Effector CD8-positive, alpha-beta T cell (primary cell): ENCODE results near the gene NFIA.

Experiments used
- DNase-seq: peaks from one replicate; lab custom pipeline; 2025; lab: John Stamatoyannopoulos, UW

Gene NFIA

GRCh38 chr1:61494000-61494399 lies 411.6 kb downstream of the NFIA start:
- DNase-seq, result no peak

DNA sequence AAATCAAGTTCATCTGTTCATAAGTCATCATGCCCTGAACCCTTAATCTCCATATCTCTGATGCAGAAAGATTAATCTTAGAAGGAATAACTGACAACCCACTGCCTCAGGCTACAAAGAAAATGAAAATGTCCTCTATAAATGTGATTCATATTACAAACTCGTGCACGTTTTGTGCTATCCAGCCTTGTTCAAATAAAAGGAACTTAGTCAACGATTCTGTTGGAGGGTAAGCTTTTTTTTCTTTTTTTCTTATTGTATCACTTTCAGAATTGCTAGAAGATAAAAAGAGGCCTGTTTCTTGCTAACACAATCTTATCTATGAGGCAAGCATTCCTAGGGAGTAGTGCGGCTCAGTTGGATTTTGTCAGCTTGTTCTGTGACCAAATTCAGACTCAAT lies 414.1 kb downstream of the NFIA start:
- no peak for DNase-seq

- no peak for DNase-seq
Observed at GRCh38 chr1:61497013-61497412, 414.7 kb downstream of the NFIA start.

GRCh38 chr1:61498342-61498741 lies 416.0 kb downstream of the NFIA start:
- DNase-seq, result no peak

DNA sequence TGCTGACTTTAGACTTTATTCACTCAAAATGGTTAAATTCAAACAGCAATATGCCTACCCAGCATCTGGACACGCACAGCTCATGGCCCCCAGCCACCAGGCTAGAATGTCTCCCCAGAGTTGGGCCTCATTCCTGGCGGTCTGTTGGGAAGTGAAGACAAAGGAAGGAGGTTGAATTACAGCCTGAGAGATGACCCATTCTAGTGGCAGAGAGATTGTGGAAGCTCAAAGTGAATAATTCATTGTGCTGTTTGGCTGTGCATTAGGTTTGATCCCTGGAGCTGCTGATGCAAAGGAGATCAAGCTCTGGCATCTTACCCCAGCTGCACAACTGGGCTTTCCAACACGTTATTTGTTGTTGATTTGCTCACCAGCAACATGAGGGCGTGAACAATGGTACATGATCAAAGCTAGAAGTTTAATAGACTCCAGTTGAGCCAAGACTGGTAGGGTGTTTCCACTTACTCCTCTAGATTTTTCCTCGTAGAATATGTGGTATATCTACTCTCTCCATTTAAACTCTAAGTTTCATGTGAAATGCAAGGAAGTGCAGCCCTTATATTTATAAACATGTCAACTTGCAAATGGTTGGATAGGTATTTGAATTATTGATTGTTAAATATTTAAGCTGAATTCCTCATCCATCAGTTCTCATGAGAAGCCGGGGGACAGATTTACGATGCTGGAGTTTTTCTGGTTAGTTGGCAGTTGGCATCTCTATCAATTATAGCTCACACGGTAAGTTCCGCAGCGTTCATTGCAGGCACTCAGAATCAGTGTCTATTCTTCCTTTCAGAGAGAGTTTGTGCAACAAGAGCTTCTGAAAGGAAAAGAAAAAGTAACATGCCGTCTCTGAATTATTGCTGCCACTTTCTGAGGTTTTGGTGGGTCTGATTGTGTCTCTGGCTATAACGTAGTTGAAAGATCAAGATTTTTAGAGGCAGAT lies 419.9 kb downstream of the NFIA start:
- no peak for DNase-seq

DNA sequence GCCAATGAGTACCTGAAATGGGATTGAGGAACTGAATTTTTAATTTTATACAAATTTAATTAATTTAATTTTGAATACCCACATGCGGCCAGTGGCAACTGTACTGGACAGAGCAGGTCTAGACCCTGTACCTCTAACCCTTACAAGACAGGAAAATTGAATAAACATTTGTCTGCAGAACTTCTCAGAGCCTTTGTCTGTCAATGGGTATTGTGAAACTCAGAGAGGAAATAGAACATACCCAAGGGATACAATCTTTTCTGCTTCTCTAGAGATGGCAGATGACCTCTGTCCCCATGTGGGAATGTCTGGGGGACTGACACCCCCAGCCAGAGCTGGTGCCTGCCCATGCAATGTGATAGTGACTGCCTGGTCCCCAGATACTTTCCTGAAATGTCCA lies 421.9 kb downstream of the NFIA start:
- DNase-seq, result no peak

DNA sequence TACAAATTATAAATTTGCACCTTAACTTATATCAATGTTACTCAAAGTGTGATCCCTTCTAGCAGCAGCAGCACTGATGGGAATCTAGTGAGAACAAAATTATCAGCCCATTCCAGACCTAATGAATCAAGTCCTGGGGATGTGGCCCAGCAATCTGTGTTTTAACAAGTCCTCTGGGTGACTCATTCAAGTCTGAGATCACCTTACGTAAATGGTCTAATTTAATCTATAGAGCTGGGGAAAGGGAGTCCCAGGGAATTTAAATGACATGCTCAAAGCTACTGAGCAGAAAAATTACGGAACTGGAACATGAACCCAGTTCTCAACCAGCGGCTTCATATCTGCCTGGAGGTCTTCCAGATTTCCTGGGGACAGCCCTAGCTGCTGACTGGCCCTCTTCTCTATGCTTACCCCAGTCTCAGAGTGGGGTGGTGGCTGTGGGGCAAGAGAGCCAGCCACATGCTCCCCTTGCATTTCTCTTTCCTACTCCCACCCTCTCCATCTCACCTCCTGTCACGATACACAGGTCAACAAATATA lies 422.6 kb downstream of the NFIA start:
- no peak for DNase-seq

DNA sequence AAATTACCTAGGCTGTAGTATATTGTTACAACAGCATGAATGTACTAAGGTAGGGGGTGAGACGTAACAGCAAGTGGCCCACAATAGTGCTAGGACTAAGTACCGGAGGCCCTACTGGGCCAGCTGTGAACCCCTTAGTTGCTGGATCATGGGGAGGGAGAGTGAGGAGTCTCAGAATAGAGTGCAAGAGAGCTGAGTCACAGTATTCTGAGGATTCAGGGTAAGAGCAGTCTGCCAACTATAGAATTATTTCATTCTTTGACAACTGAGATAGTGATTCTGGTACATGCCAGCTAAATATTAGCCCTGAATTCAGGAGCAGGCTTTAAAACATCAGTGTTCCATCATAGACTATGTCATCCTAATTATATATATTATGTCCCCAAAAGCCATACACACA lies 423.9 kb downstream of the NFIA start:
- no peak for DNase-seq

DNA sequence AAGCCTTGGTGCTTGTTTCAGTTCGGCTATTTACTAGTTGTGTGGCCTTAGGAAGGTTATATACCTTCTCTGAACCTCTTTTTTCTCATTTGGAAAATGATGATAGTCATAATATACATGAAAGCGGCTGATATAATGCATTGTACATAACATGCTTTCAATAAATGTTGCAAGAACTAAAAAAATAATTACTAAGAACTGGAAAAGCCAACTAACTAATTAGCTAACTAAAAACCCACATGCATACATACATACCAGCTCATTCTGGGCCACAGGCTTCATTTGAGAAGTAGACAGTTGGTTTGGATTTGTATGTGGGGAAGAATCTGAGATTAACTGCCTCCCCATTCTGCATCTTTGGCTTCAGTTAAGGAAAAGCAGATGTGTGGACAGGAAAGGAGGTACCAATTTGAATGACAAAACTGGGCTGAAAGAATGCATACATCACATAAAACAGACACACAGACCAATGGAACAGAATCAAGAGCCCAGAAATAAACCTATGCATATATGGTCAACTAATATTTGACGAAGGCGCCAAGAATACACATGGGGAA lies 424.7 kb downstream of the NFIA start:
- DNase-seq, result no peak
